Right lobe of liver (tissue), 6 donors: Measurements from ENCODE around the gene AIP. TPM values are rescaled to one million over a fixed set of nuclear protein-coding genes. Genes with fewer than 3 reads are reported as not detected.

Experiments used
- ATAC-seq, 4 donors: fragments of 200-7000 bp; cut with Tn5 transposase; one replicate each; pipeline ENCODE4 v1.9.1; 2020; ENCODE audit warnings: mild to moderate bottlenecking in 4 of 4, moderate library complexity in 4 of 4
- DNase-seq, 3 donors: peaks; one replicate each; pipeline ENCODE4 v3.0.0-alpha.2; 2020
- H3K27ac ChIP-seq, 3 donors: fragments of 200-600 bp; one replicate each; pipeline ENCODE4 v1.8.0; 2022
- H3K27me3 ChIP-seq, 2 donors: fragments of 200-600 bp; one replicate each; pipeline ENCODE4 v1.8.0; 2022
- H3K36me3 ChIP-seq, 4 donors: fragments of 200-600 bp; sonication (generic) in 1 of 4; one replicate each; pipeline versions ENCODE4 v1.5.1 to v1.8.0; 2017 to 2022; ENCODE audit warnings: control low read depth in 1 of 4
- H3K4me1 ChIP-seq, 4 donors: fragments of 200-600 bp; sonication (generic) in 1 of 4; one replicate each; pipeline versions ENCODE4 v1.5.1 to v1.8.0; 2017 to 2022; ENCODE audit warnings: control low read depth in 1 of 4
- H3K4me3 ChIP-seq, 3 donors: fragments of 200-600 bp; one replicate each; pipeline ENCODE4 v1.8.0; 2022
- H3K9me3 ChIP-seq, 4 donors: fragments of 200-600 bp; sonication (generic) in 1 of 4; one replicate each; pipeline versions ENCODE4 v1.5.1 to v1.8.0; 2017 to 2022; ENCODE audit warnings: control low read depth in 1 of 4
- POLR2A ChIP-seq: fragments of 450-650 bp; IDR thresholded peaks from one replicate; pipeline ENCODE4 v1.6.1; 2017; ENCODE audit warnings: antibody characterized with exemption, mild to moderate bottlenecking
- WGBS: methylation state at CpG from one replicate; pipeline ENCODE4 v1.1.6; 2018; ENCODE audit warnings: low coverage, low lambda C conversion rate; ENCODE audit not compliant: insufficient coverage; ENCODE audit errors: missing lambda C conversion rate; 5-methylcytosine and 5-hydroxymethylcytosine counted together
- intact Hi-C, 2 donors: fragments of 100-400 bp; cut with DNase I; formaldehyde crosslinking; loops; one replicate each; pipeline versions ENCODE4 v1.11.2 to v1.14.1; 2022
- total RNA-seq, 6 experiments: library from RNA; depleted of rRNA in 2 of 6; stranded (reverse); fragments of >200 nt in 2 of 6; fragmentation: NEBNext Ultra II Directional in 3 of 6; extraction: Animal tissue kit (Norgen Biotek cat#: 25700) in 3 of 6; gene quantifications; one replicate each; pipeline versions ENCODE4 v1.1.0 to v1.2.4, GENCODE V29; 2016 to 2023
- TF ChIP-seq, protein P1 (sequence below), 4 donors: fragments of 200-600 bp in 3 of 4; fragments of 450-650 bp in 1 of 4; IDR thresholded peaks; one replicate each; pipeline versions ENCODE4 v1.5.1 to v1.8.0; 2016 to 2022; ENCODE audit warnings: antibody characterized with exemption in 4 of 4, mild to moderate bottlenecking in 2 of 4
- donor health status: DM: no; HTN: yes; CAD: no.
- donor health status: DM: no; HTN: no; CAD: no.
- donor health status: DM: no; HTN: no; CAD: no.
- donor health status: DM: no; HTN: yes; CAD: no.
- donor health status: DM: no; HTN: yes; CAD: no.

The AIP gene
- total RNA-seq, 6 experiments from 2014 or later: 20.8 to 33.9 (median 25.7) TPM

DNA sequence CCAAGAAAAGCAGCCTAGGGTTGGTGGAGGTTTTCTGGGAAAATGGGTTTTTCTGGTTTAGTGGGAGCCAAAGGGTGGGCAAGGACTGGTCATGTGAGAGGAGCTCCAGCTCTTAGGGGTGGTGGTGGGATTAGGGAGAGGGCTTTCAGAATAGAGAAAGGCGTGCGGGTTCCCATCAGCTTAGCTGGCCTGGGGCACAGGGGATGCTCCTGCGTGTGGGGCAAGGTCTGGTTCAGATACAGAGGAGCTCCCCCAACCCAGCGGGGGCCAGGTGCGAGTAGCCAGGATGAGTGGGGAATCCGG lies 14.4 kb upstream of the AIP start:
- no CpG with 5 or more reads among the region's 6 CpGs for WGBS
- Histone ChIP-seq H3K9me3 (no peaks in the 10 kb centered on the region), H3K4me3 (peak overlapping the region; percentile 90 to 96 (median 95)), H3K36me3 (no peaks in the 10 kb centered on the region), H3K27ac (peak overlapping the region; percentile 62 to 87 (median 85)), H3K4me1 (peaks cover 0 to 39% (median 16%) of the 10 kb centered on the region in 4 donors), H3K27me3 (no peaks in the 10 kb centered on the region)
- TF ChIP-seq, protein P1, sequence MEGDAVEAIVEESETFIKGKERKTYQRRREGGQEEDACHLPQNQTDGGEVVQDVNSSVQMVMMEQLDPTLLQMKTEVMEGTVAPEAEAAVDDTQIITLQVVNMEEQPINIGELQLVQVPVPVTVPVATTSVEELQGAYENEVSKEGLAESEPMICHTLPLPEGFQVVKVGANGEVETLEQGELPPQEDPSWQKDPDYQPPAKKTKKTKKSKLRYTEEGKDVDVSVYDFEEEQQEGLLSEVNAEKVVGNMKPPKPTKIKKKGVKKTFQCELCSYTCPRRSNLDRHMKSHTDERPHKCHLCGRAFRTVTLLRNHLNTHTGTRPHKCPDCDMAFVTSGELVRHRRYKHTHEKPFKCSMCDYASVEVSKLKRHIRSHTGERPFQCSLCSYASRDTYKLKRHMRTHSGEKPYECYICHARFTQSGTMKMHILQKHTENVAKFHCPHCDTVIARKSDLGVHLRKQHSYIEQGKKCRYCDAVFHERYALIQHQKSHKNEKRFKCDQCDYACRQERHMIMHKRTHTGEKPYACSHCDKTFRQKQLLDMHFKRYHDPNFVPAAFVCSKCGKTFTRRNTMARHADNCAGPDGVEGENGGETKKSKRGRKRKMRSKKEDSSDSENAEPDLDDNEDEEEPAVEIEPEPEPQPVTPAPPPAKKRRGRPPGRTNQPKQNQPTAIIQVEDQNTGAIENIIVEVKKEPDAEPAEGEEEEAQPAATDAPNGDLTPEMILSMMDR (IDR thresholded peaks at IDR 0.05): no peak
- no peak for TF ChIP-seq POLR2A
- DNase-seq (no peak), ATAC-seq (no peak)
- intact Hi-C loops: loop anchor here in 1 of 2 donors (5.0 kb wide), 1 partner anchor 39 kb away; the partner anchor contains the start of genes CDK2AP2 and PITPNM1

DNA sequence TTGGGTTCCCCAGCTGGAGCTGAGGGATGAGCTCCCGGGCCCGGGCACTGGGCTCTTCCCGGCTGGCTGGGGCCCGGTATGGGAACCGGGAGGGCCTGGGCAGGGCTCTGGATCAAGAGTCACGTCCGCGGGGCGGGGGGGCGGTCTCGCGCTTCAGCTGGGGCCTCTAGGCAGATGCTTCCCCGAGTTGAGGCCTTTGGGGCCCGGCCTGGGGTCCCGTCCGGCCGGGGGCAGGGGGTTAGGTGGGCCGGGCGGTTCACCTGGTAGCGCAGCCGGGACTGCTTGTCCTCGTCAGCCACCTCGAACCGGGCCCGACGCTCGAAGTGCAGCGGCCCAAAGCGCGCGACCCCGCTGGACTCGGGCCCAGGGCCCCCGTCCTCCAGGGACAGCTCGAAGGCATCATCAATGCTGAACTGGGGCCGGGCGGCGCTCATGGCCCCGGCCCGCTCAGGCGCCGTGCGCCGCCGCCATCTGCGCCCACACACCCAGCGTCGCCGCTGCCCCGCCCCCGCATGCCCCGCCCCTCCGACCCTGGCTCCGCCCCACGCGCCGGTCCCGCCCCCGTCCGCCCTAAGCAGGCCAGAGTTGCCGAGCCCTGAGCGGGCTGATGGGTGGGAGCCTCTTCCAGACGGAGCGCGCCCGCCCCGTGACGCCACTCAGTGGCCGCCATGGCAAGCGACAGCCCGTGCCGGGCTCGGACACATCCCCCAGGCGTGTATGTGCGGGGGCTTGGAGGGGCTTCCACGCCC lies 13.9 kb upstream of the AIP start, which contains the start of gene TMEM134:
Gene TMEM134 (minus strand): TSS at position 493 of the 749 bp plus-strand sequence. CDS start 59 bp downstream, at position 434.
- peak; percentile 80 for TF ChIP-seq POLR2A
- TF ChIP-seq, protein P1 (IDR thresholded peaks at IDR 0.05): peak; percentile 42 to 52 (median 44)
- Histone ChIP-seq H3K9me3 (no peaks in the 10 kb centered on the region), H3K4me1 (peaks cover 0 to 40% (median 15%) of the 10 kb centered on the region in 4 donors), H3K36me3 (no peaks in the 10 kb centered on the region), H3K27me3 (no peaks in the 10 kb centered on the region), H3K27ac (peak within 1 kb of the TSS; percentile 62 to 87 (median 85)), H3K4me3 (peak within 1 kb of the TSS; percentile 90 to 96 (median 95))
- ATAC-seq (peak; percentile 74 to 87 (median 82)), DNase-seq (peak; percentile 95 to 96 (median 95))
- intact Hi-C loops: loop anchor here in 1 of 2 donors (5.0 kb wide), 1 partner anchor 38 kb away; the partner anchor contains the start of genes CDK2AP2 and PITPNM1
- WGBS: no CpG with 5 or more reads among the region's 76 CpGs

DNA sequence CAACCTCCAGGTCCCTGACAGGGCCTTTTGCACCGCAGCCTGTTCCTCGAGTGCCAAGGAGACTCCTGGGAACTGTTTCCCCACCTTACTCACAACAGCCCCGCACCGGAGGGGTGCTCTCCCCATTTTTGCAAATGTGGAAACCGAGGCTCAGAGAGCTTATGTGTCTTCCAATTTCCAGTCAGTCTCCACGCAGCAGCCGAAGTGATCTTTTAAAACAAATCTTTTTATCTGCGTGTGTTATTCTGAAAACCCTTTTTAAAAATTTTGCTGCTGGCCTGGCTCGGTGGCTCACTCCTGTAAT lies 13.4 kb upstream of the AIP start:
- Histone ChIP-seq H3K36me3 (no peaks in the 10 kb centered on the region), H3K4me3 (peak overlapping the region; percentile 90 to 96 (median 95)), H3K9me3 (no peaks in the 10 kb centered on the region), H3K27ac (peak overlapping the region; percentile 62 to 87 (median 85)), H3K4me1 (peaks cover 0 to 39% (median 13%) of the 10 kb centered on the region in 4 donors), H3K27me3 (no peaks in the 10 kb centered on the region)
- no peak for ATAC-seq
- TF ChIP-seq, protein P1 (IDR thresholded peaks at IDR 0.05): no peak
- TF ChIP-seq POLR2A: no peak
- no peak for DNase-seq
- WGBS: 24% methylated on average over 7 of the region's 9 CpGs
- intact Hi-C loops: loop anchor here in 1 of 2 donors (5.0 kb wide), 1 partner anchor 38 kb away; the partner anchor contains the start of genes CDK2AP2 and PITPNM1

DNA sequence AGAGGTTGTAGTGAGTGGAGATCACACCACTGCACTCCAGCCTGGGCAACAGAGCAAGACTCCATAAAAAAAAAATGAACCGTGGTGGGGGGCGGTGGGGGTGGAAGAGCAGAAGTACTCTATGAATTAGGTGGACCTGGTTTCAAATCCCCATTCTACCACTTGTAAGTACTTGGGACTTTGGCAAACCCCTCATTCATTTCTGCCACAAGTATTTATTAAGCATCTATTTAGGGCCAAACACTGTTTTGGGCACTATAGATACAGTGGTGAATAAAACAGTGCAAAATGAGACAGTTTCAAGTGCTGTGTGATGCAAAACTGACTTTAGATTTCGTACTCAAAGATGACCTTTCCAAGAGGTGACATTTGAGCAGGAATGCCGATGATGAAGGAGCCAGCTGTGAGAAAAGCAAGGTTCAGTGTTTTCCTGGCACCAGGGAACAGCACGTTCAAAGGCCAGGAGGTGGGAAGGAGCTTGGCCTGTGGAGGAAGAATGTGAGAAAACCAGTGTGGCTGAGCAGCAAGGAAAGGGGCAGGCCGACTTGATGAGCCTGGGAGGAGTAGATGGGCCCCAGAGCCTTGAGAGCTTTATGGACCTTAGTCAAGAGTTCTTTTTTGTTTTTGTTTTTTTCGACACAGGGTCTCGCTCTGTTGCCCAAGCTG lies 12.4 kb upstream of the AIP start:
- H3K4me1 ChIP-seq: peaks cover 0 to 43% (median 12%) of the 10 kb centered on the region in 4 donors
- ATAC-seq (no peak), DNase-seq (no peak)
- 66% methylated on average over 8 of the region's 8 CpGs for WGBS
- intact Hi-C loops: no loop called here
- H3K36me3 ChIP-seq: no peaks in the 10 kb centered on the region
- no peak overlapping the region for H3K4me3 ChIP-seq
- no peaks in the 10 kb centered on the region for H3K9me3 ChIP-seq
- H3K27ac ChIP-seq: no peak overlapping the region
- TF ChIP-seq POLR2A: no peak
- TF ChIP-seq, protein P1 (IDR thresholded peaks at IDR 0.05): no peak
- no peaks in the 10 kb centered on the region for H3K27me3 ChIP-seq
